Stimulated activated naive CD8-positive, alpha-beta T cell treated with anti-CD3 and anti-CD28 coated beads, Interleukin-15, Interleukin-2, amounts not matched to agents 100 U/mL and 50 U/mL, for 24 hours (primary cell): Measurements from ENCODE around the gene PKP4.
"Not testable (repeated sequence)": the region's sequence is repeated elsewhere in the genome, so short reads cannot be mapped to it uniquely, and the experiment has no call there.

Experiments used
- ATAC-seq: fragments of 150-1000 bp; cut with Tn5 transposase; one replicate; pipeline ENCODE4 v1.10.0; 2021
- DNase-seq: peaks from one replicate; pipeline ENCODE4 v3.0.0; 2021

Gene PKP4

GRCh38 chr2:158473300-158473699 lies 16.5 kb downstream of the PKP4 start:
- ATAC-seq, DNase-seq: not testable (repeated sequence)

- DNase-seq (no peak), ATAC-seq (no peak)
These were observed 17.1 kb downstream of the PKP4 start for GRCh38 chr2:158473719-158474392.

GRCh38 chr2:158474526-158475011 lies 17.8 kb downstream of the PKP4 start:
- not testable (repeated sequence) for DNase-seq, ATAC-seq

GRCh38 chr2:158477202-158477601 lies 20.4 kb downstream of the PKP4 start:
- DNase-seq, result no peak
- no peak for ATAC-seq

GRCh38 chr2:158478237-158478636 lies 21.5 kb downstream of the PKP4 start:
- no peak for ATAC-seq

GRCh38 chr2:158478816-158479215 lies 22.1 kb downstream of the PKP4 start:
- no peak for ATAC-seq
- no peak for DNase-seq

More at GRCh38 chr2:158478237-158478636, 21.5 kb downstream of the PKP4 start:
- DNase-seq, result no peak

GRCh38 chr2:158481116-158481515 lies 24.4 kb downstream of the PKP4 start:
- DNase-seq (no peak), ATAC-seq (no peak)

- ATAC-seq (no peak), DNase-seq (no peak)
These were observed 25.8 kb downstream of the PKP4 start for GRCh38 chr2:158482594-158482993.

- DNase-seq, result no peak
- peak; percentile 81 for ATAC-seq
These were observed 28.3 kb downstream of the PKP4 start for GRCh38 chr2:158484892-158485556.

GRCh38 chr2:158486150-158486969 lies 29.6 kb downstream of the PKP4 start:
- DNase-seq (no peak), ATAC-seq (no peak)

GRCh38 chr2:158486970-158487325 lies 30.2 kb downstream of the PKP4 start:
- ATAC-seq, result peak; percentile 40
- no peak for DNase-seq

- ATAC-seq (no peak), DNase-seq (no peak)
These were observed 30.7 kb downstream of the PKP4 start for GRCh38 chr2:158487419-158487818.

- DNase-seq (no peak), ATAC-seq (no peak)
These were observed 31.9 kb downstream of the PKP4 start for GRCh38 chr2:158488442-158489216.

GRCh38 chr2:158489366-158490112 lies 32.8 kb downstream of the PKP4 start:
- ATAC-seq, result no peak

GRCh38 chr2:158491072-158491471 lies 34.3 kb downstream of the PKP4 start:
- ATAC-seq (no peak), DNase-seq (no peak)

More at GRCh38 chr2:158489366-158490112, 32.8 kb downstream of the PKP4 start:
- DNase-seq, result no peak

GRCh38 chr2:158493458-158493857 lies 36.7 kb downstream of the PKP4 start:
- no peak for DNase-seq
- no peak for ATAC-seq

GRCh38 chr2:158495175-158495574 lies 38.4 kb downstream of the PKP4 start:
- DNase-seq (no peak), ATAC-seq (no peak)

GRCh38 chr2:158496986-158497385 lies 40.2 kb downstream of the PKP4 start:
- ATAC-seq (no peak), DNase-seq (no peak)

- peak; percentile 43 for ATAC-seq
- DNase-seq, result no peak
These were observed 40.7 kb downstream of the PKP4 start for GRCh38 chr2:158497486-158497885.

- no peak for ATAC-seq
- DNase-seq, result no peak
These were observed 41.4 kb downstream of the PKP4 start for GRCh38 chr2:158498043-158498748.

GRCh38 chr2:158498749-158499136 lies 42.0 kb downstream of the PKP4 start:
- ATAC-seq (no peak), DNase-seq (no peak)
